OCI-LY3 (cell line): ENCODE data around the gene SLC38A1.
A peak's percentile ranks its signal among the peaks of the same experiment; 100 is the strongest.

Source experiments
- H2AFZ ChIP-seq: fragments of 200-600, 300-600 bp; shearing (Covaris generic); 2 replicates; pipeline ENCODE4 v1.6.0; 2014; ENCODE audit warnings: antibody characterized with exemption, low read depth, low read length
- H3K27ac ChIP-seq: fragments of 200-600, 300-600 bp; sonication (generic); 2 replicates; pipeline ENCODE4 v1.5.1; 2014; ENCODE audit warnings: mild to moderate bottlenecking, low read length, moderate library complexity, mixed read lengths
- H3K27me3 ChIP-seq: fragments of 200-600, 300-600 bp; sonication (generic); 2 replicates; pipeline ENCODE4 v1.6.1; 2014; ENCODE audit warnings: low read depth, low read length, mixed read lengths
- H3K36me3 ChIP-seq: fragments of 200-600, 300-600 bp; sonication (generic); replicated peaks from 2 replicates; pipeline ENCODE3; 2014; ENCODE audit warnings: low read depth, low read length, mixed read lengths
- H3K4me1 ChIP-seq: fragments of 300-600, 200-600 bp; sonication (generic); 2 replicates; pipeline ENCODE4 v1.6.1; 2014; ENCODE audit warnings: low read length, mixed read lengths
- H3K4me2 ChIP-seq: fragments of 200-600, 300-600 bp; sonication (generic); 2 replicates; pipeline ENCODE4 v1.6.1; 2014; ENCODE audit warnings: low read length, mixed read lengths
- H3K4me3 ChIP-seq: fragments of 300-600, 200-600 bp; sonication (generic); 2 replicates; pipeline ENCODE4 v1.5.1; 2014; ENCODE audit warnings: antibody characterized with exemption, mild to moderate bottlenecking, low read length, moderate library complexity
- H3K79me2 ChIP-seq: fragments of 300-600, 200-600 bp; shearing (Covaris generic); 2 replicates; pipeline ENCODE4 v1.6.1; 2014; ENCODE audit warnings: mild to moderate bottlenecking, low read length, mixed read lengths
- H3K9ac ChIP-seq: fragments of 300-600, 200-600 bp; shearing (Covaris generic); 2 replicates; pipeline ENCODE4 v1.6.0; 2014; ENCODE audit warnings: mild to moderate bottlenecking, low read length, moderate library complexity
- H3K9me3 ChIP-seq: fragments of 200-600, 300-600 bp; shearing (Covaris generic); 2 replicates; pipeline ENCODE4 v1.6.1; 2014; ENCODE audit warnings: low read length, mixed read lengths; ENCODE audit not compliant: insufficient read depth
- H4K20me1 ChIP-seq: fragments of 200-600, 300-600 bp; sonication (generic); 2 replicates; pipeline ENCODE4 v1.6.1; 2016; ENCODE audit warnings: low read length, mixed read lengths; ENCODE audit not compliant: insufficient read depth
- EZH2phosphoT487 ChIP-seq: fragments of 200-600 bp; shearing (Covaris generic); IDR thresholded peaks from 2 replicates; pipeline ENCODE4 v1.6.1; 2018; ENCODE audit warnings: antibody characterized with exemption, mixed run types, low read depth
- TF ChIP-seq, protein P1 (sequence below): fragments of 200-600, 300-600 bp; sonication (generic); IDR thresholded peaks from 2 replicates; pipeline ENCODE4 v1.5.1; 2014; ENCODE audit warnings: antibody characterized with exemption, low read length, low read depth

Gene SLC38A1

DNA sequence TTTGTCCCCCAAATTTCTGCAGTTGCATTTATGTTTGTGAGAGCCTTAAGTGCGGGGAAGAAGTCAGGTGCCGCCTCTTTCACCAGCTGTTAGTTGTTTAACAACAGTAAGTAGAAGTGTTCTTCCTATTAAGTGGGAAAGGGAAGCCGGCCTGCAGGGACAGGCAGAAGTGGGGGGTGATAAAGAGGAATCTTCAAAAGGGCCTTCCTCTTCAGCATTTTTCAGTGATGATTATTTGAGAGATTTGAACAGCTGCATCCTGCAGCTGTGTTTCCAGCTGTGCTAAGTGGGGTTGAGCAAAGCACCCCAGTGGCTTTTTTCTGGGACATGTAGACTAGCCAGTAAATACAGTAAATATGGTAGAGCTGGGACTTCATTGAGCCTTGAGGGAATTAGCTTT lies 32.1 kb upstream of the SLC38A1 start:
- H3K4me1 ChIP-seq: peaks cover 18% of the 10 kb centered on the region
- peak overlapping the region; percentile 23 for H3K4me2 ChIP-seq
- H3K79me2 ChIP-seq: no peaks in the 10 kb centered on the region
- no peaks in the 10 kb centered on the region for H4K20me1 ChIP-seq
- no peak overlapping the region for H3K4me3 ChIP-seq
- no peak overlapping the region for H2AFZ ChIP-seq
- H3K27ac ChIP-seq: no peak overlapping the region
- no peak for TF ChIP-seq EZH2phosphoT487
- TF ChIP-seq, protein P1, sequence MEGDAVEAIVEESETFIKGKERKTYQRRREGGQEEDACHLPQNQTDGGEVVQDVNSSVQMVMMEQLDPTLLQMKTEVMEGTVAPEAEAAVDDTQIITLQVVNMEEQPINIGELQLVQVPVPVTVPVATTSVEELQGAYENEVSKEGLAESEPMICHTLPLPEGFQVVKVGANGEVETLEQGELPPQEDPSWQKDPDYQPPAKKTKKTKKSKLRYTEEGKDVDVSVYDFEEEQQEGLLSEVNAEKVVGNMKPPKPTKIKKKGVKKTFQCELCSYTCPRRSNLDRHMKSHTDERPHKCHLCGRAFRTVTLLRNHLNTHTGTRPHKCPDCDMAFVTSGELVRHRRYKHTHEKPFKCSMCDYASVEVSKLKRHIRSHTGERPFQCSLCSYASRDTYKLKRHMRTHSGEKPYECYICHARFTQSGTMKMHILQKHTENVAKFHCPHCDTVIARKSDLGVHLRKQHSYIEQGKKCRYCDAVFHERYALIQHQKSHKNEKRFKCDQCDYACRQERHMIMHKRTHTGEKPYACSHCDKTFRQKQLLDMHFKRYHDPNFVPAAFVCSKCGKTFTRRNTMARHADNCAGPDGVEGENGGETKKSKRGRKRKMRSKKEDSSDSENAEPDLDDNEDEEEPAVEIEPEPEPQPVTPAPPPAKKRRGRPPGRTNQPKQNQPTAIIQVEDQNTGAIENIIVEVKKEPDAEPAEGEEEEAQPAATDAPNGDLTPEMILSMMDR: no peak
- H3K9ac ChIP-seq: no peak overlapping the region
- no peaks in the 10 kb centered on the region for H3K9me3 ChIP-seq
- H3K36me3 ChIP-seq: no peaks in the 10 kb centered on the region
- H3K27me3 ChIP-seq: peaks cover 3% of the 10 kb centered on the region; the same call in 1 of the 2 replicates

GRCh38 chr12:46299851-46300250 lies 31.0 kb upstream of the SLC38A1 start:
- Histone ChIP-seq H2AFZ (no peak overlapping the region), H3K27ac (no peak overlapping the region), H3K79me2 (no peaks in the 10 kb centered on the region), H3K4me1 (peaks cover 18% of the 10 kb centered on the region), H3K9ac (no peak overlapping the region), H3K36me3 (no peaks in the 10 kb centered on the region), H4K20me1 (no peaks in the 10 kb centered on the region), H3K9me3 (no peaks in the 10 kb centered on the region), H3K4me2 (no peak overlapping the region), H3K4me3 (no peak overlapping the region), H3K27me3 (peaks cover 3% of the 10 kb centered on the region; the same call in 1 of the 2 replicates)
- TF ChIP-seq EZH2phosphoT487: no peak
- TF ChIP-seq, protein P1: no peak

- no peak overlapping the region for H3K4me3 ChIP-seq
- no peaks in the 10 kb centered on the region for H3K79me2 ChIP-seq
- no peak overlapping the region for H3K9ac ChIP-seq
- H3K27ac ChIP-seq: no peak overlapping the region
- TF ChIP-seq, protein P1: no peak
- TF ChIP-seq EZH2phosphoT487: no peak
- H3K4me2 ChIP-seq: no peak overlapping the region
- H2AFZ ChIP-seq: no peak overlapping the region
- H3K36me3 ChIP-seq: no peaks in the 10 kb centered on the region
- peaks cover 3% of the 10 kb centered on the region; the same call in 1 of the 2 replicates for H3K27me3 ChIP-seq
- no peaks in the 10 kb centered on the region for H3K9me3 ChIP-seq
- no peaks in the 10 kb centered on the region for H4K20me1 ChIP-seq
- H3K4me1 ChIP-seq: peaks cover 18% of the 10 kb centered on the region
These were observed 29.4 kb upstream of the SLC38A1 start for GRCh38 chr12:46298261-46298660.

- TF ChIP-seq EZH2phosphoT487: no peak
- TF ChIP-seq, protein P1: no peak
- Histone ChIP-seq H3K27ac (no peak overlapping the region), H3K9me3 (peaks cover 1% of the 10 kb centered on the region; the same call in 1 of the 2 replicates), H3K4me3 (no peak overlapping the region), H3K9ac (no peak overlapping the region), H2AFZ (no peak overlapping the region), H4K20me1 (no peaks in the 10 kb centered on the region), H3K4me1 (peaks cover 18% of the 10 kb centered on the region), H3K27me3 (peaks cover 3% of the 10 kb centered on the region; the same call in 1 of the 2 replicates), H3K4me2 (no peak overlapping the region), H3K36me3 (no peaks in the 10 kb centered on the region), H3K79me2 (no peaks in the 10 kb centered on the region)
These were observed 28.0 kb upstream of the SLC38A1 start for GRCh38 chr12:46296822-46297221.
